ENCODE results near the gene LRP3.
A peak's percentile ranks its signal among the peaks of the same experiment; 100 is the strongest.
"Not testable (repeated sequence)": the region's sequence is repeated elsewhere in the genome, so short reads cannot be mapped to it uniquely, and the experiment has no call there.

The LRP3 gene, protein sequence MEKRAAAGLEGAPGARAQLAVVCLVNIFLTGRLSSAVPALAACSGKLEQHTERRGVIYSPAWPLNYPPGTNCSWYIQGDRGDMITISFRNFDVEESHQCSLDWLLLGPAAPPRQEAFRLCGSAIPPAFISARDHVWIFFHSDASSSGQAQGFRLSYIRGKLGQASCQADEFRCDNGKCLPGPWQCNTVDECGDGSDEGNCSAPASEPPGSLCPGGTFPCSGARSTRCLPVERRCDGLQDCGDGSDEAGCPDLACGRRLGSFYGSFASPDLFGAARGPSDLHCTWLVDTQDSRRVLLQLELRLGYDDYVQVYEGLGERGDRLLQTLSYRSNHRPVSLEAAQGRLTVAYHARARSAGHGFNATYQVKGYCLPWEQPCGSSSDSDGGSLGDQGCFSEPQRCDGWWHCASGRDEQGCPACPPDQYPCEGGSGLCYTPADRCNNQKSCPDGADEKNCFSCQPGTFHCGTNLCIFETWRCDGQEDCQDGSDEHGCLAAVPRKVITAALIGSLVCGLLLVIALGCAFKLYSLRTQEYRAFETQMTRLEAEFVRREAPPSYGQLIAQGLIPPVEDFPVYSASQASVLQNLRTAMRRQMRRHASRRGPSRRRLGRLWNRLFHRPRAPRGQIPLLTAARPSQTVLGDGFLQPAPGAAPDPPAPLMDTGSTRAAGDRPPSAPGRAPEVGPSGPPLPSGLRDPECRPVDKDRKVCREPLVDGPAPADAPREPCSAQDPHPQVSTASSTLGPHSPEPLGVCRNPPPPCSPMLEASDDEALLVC

DNA sequence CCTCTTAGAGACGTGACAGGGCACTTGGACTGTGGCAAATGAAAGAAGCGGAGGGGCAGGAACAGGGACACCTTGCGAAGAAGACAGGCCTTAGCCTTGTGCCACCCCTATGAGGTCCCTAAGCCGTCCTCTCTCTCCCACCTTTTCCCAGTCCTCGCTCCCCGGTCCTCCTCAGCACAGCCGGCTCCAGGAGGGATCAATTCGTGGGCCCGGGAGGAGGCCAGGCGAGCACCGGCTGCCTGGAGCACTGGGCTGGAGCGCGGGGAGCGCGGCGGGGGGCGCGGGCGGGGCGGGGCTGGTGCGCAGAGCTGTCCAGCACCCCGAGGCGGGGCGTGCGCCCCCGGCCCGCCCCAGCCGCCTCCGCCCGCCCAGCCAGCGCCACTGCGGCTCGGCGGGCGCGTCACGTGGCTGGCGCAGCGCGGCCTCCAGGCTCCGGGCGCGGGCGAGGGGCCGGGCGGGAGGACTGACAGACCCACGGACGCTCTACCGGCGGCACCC is at the start of gene LRP3:
LRP3 (plus strand) TSS at position 466 of the 498 bp plus-strand sequence. CDS start 456 bp downstream, outside the sequence.
- H3K9ac ChIP-seq (ENCODE audit: low read depth, low read length): no peak within 1 kb of the TSS
- peaks cover 17% of the 10 kb centered on the region for H3K27me3 ChIP-seq (ENCODE audit: control insufficient read depth, insufficient read depth, low read length)
- no peaks in the 10 kb centered on the region for H3K9me3 ChIP-seq (ENCODE audit: control insufficient read depth, insufficient read depth, low read length)
- peak within 1 kb of the TSS; percentile 51 for H3K4me3 ChIP-seq (ENCODE audit: low read depth, low read length)
- peaks cover 14% of the 10 kb centered on the region for H3K36me3 ChIP-seq (ENCODE audit: control insufficient read depth, insufficient read depth, low read length)
- 0 out of 2 replicates have a peak, but pooled peaks cover 3% of the 10 kb centered on the region for H3K4me1 ChIP-seq (ENCODE audit: control insufficient read depth, insufficient read depth, low read length)
- no peak within 1 kb of the TSS for H3K27ac ChIP-seq (ENCODE audit: low read depth, low read length)

DNA sequence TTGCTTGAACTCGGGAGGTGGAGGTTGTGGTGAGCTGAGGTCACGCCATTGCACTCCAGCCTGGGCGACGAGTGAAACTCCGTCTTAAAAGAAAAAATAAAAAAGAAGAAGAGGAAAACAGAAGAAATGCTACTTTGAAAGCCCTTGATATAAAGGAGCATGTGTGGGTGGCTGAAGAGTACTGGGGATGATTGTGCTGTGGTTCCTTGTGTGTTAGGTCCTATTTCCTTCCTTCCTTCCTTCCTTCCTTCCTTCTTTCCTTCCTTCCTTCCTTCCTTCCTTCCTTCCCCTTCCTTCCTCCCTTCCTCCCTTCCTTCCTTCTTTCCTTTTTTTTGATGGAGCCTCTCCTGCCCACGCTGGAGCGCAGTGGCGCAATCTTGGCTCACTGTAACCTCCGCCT is 47.9 kb upstream of the LRP3 start:
- H3K9me3 ChIP-seq (ENCODE audit: control insufficient read depth, insufficient read depth, low read length): no peaks in the 10 kb centered on the region
- H3K4me1 ChIP-seq (ENCODE audit: control insufficient read depth, insufficient read depth, low read length): no peaks in the 10 kb centered on the region
- H3K4me3 ChIP-seq (ENCODE audit: low read depth, low read length): no peak overlapping the region
- no peaks in the 10 kb centered on the region for H3K36me3 ChIP-seq (ENCODE audit: control insufficient read depth, insufficient read depth, low read length)
- H3K27ac ChIP-seq (ENCODE audit: low read depth, low read length): no peak overlapping the region
- no peak overlapping the region for H3K9ac ChIP-seq (ENCODE audit: low read depth, low read length)
- H3K27me3 ChIP-seq (ENCODE audit: control insufficient read depth, insufficient read depth, low read length): no peaks in the 10 kb centered on the region; the same call in 1 of the 2 replicates

DNA sequence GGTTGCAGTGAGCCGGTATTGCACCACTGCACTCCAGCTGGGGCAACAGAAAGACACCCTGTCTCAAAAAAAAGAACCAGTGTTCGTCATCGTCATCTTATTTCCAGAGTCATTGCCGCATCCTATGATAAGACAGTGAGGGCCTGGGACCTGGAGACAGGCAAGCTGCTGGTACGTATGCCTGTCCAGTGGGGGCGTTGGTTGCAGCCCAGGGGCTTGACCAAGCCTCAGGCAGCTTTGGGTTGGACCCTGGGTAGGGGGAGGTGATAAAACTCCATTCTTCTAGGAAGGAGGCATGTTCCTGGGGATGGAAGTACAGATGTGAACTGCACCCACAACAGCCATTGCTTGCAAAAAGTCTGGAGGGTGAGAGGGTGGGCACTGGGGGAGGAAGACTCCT is 46.6 kb upstream of the LRP3 start:
- no peaks in the 10 kb centered on the region for H3K36me3 ChIP-seq (ENCODE audit: control insufficient read depth, insufficient read depth, low read length)
- H3K4me1 ChIP-seq (ENCODE audit: control insufficient read depth, insufficient read depth, low read length): no peaks in the 10 kb centered on the region
- H3K27ac ChIP-seq (ENCODE audit: low read depth, low read length): no peak overlapping the region

DNA sequence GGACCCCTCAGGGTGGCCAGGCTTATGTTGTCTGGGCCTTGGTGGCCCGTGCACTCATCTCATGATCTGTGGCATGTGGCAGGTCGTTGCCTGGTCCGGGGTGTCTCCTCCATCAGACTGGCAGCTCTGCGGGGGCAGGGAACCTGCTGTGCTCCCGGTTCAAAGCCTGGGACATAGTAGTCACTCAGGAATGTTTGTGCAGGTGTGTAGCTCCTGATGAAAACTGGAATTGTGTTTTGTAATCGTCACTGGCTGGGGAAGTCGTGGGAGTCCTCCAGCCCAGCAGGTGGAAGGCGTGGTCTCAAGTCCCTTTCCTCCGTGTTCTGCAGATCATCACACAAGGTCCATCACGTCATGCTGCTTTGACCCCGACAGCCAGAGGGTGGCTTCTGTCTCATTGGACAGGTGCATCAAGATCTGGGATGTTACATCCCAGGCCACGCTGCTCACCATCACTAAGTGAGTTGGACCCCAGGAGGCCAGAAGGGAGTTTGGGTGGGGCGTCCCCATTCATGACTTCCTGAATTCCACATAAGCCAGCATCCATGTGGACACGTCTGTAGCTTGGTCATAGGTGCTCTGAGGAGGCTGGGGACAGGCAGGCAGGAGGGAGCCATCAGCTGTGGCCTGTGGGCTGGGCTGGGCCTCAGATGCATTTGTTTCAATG is 43.1 kb upstream of the LRP3 start:
- no peak overlapping the region for H3K27ac ChIP-seq (ENCODE audit: low read depth, low read length)
- no peaks in the 10 kb centered on the region for H3K27me3 ChIP-seq (ENCODE audit: control insufficient read depth, insufficient read depth, low read length)
- no peaks in the 10 kb centered on the region for H3K4me1 ChIP-seq (ENCODE audit: control insufficient read depth, insufficient read depth, low read length)
- H3K36me3 ChIP-seq (ENCODE audit: control insufficient read depth, insufficient read depth, low read length): no peaks in the 10 kb centered on the region
- H3K9me3 ChIP-seq (ENCODE audit: control insufficient read depth, insufficient read depth, low read length): no peaks in the 10 kb centered on the region
- no peak overlapping the region for H3K4me3 ChIP-seq (ENCODE audit: low read depth, low read length)
- H3K9ac ChIP-seq (ENCODE audit: low read depth, low read length): no peak overlapping the region

More for the DNA sequence above, 46.6 kb upstream of the LRP3 start:
- H3K4me3 ChIP-seq (ENCODE audit: low read depth, low read length): no peak overlapping the region
- no peak overlapping the region for H3K9ac ChIP-seq (ENCODE audit: low read depth, low read length)
- no peaks in the 10 kb centered on the region; the same call in 1 of the 2 replicates for H3K27me3 ChIP-seq (ENCODE audit: control insufficient read depth, insufficient read depth, low read length)
- no peaks in the 10 kb centered on the region for H3K9me3 ChIP-seq (ENCODE audit: control insufficient read depth, insufficient read depth, low read length)

DNA sequence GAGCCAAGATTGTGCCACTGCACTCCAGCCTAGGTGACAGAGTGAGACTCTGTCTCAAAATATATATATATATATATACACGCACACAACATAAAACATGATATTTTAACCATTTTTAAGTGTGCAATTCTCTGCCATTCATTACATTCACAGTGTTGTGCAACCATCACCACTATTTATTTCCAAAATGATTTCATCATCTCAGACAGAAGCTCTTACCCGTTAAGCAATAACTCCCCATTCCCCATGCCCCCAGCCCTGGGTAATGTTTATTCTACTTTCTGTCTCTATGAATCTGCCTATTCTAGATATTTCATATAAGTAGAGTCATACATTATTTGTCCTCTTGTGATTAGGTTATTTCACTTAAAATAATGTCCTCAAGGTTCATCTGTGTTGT is 42.0 kb upstream of the LRP3 start:
- no peaks in the 10 kb centered on the region for H3K9me3 ChIP-seq (ENCODE audit: control insufficient read depth, insufficient read depth, low read length)
- no peak overlapping the region for H3K4me3 ChIP-seq (ENCODE audit: low read depth, low read length)
- no peaks in the 10 kb centered on the region for H3K4me1 ChIP-seq (ENCODE audit: control insufficient read depth, insufficient read depth, low read length)
- no peak overlapping the region for H3K9ac ChIP-seq (ENCODE audit: low read depth, low read length)
- H3K27ac ChIP-seq (ENCODE audit: low read depth, low read length): no peak overlapping the region
- H3K36me3 ChIP-seq (ENCODE audit: control insufficient read depth, insufficient read depth, low read length): no peaks in the 10 kb centered on the region
- H3K27me3 ChIP-seq (ENCODE audit: control insufficient read depth, insufficient read depth, low read length): no peaks in the 10 kb centered on the region

DNA sequence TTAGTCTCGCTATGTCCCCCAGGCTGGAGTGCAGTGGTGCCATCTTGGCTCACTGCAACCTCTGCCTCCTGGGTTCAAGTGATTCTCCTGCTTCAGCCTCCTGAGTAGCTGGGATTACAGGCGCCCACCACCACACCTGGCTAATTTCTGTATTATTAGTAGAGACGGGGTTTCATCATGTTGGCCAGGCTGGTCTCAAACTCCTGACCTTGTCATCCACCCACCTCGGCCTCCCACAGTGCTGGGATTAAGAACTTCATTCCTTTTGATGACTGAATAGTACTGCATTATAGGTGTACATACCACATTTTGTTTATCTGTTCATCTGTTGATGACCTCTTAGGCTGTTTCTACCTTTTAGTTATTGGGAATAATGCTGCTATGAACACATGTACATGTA is 41.5 kb upstream of the LRP3 start:
- not testable (repeated sequence) for H3K27me3 ChIP-seq (ENCODE audit: control insufficient read depth, insufficient read depth, low read length); H3K4me1 ChIP-seq (ENCODE audit: control insufficient read depth, insufficient read depth, low read length); H3K27ac ChIP-seq (ENCODE audit: low read depth, low read length); H3K4me3 ChIP-seq (ENCODE audit: low read depth, low read length); H3K9ac ChIP-seq (ENCODE audit: low read depth, low read length); H3K36me3 ChIP-seq (ENCODE audit: control insufficient read depth, insufficient read depth, low read length); H3K9me3 ChIP-seq (ENCODE audit: control insufficient read depth, insufficient read depth, low read length)

DNA sequence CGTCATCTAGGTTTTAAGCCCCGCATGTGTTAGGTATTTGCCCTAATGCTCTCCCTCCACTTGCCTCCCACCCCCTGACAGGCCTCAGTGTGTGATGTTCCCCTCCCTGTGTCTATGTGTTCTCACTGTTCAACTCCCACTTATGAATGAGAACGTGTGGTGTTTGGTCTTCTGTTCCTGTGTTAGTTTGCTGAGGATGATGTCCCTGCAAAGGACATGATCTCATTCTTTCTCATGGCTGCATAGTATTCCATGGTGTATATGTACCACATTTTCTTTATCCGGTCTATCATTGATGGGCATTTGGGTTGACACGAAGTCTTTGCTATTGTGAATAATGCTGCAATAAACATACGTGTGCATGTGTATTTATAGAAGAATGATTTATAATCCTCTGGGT is 39.8 kb upstream of the LRP3 start:
- not testable (repeated sequence) for H3K4me3 ChIP-seq (ENCODE audit: low read depth, low read length); H3K9ac ChIP-seq (ENCODE audit: low read depth, low read length); H3K36me3 ChIP-seq (ENCODE audit: control insufficient read depth, insufficient read depth, low read length); H3K9me3 ChIP-seq (ENCODE audit: control insufficient read depth, insufficient read depth, low read length); H3K27me3 ChIP-seq (ENCODE audit: control insufficient read depth, insufficient read depth, low read length); H3K4me1 ChIP-seq (ENCODE audit: control insufficient read depth, insufficient read depth, low read length); H3K27ac ChIP-seq (ENCODE audit: low read depth, low read length)

DNA sequence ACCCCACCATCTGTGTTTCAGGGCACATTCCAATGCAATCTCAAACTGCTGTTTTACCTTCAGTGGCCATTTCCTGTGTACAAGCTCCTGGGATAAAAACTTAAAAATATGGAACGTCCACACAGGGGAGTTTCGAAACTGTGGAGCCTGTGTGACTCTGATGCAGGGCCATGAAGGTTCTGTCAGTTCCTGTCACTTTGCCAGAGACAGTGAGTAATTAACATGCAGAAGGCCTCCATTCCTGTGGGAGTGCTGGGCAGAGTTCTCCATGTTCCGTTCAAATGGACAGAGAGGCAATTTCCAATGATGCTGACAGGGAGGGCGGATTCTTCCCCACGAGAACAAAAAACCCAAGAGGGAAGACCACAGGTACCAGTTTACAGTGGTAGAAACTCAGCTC is 37.8 kb upstream of the LRP3 start:
- no peaks in the 10 kb centered on the region for H3K4me1 ChIP-seq (ENCODE audit: control insufficient read depth, insufficient read depth, low read length)
- no peak overlapping the region for H3K4me3 ChIP-seq (ENCODE audit: low read depth, low read length)
- no peaks in the 10 kb centered on the region for H3K27me3 ChIP-seq (ENCODE audit: control insufficient read depth, insufficient read depth, low read length)
- H3K27ac ChIP-seq (ENCODE audit: low read depth, low read length): no peak overlapping the region
- H3K9me3 ChIP-seq (ENCODE audit: control insufficient read depth, insufficient read depth, low read length): no peaks in the 10 kb centered on the region
- no peaks in the 10 kb centered on the region for H3K36me3 ChIP-seq (ENCODE audit: control insufficient read depth, insufficient read depth, low read length)
- no peak overlapping the region for H3K9ac ChIP-seq (ENCODE audit: low read depth, low read length)

DNA sequence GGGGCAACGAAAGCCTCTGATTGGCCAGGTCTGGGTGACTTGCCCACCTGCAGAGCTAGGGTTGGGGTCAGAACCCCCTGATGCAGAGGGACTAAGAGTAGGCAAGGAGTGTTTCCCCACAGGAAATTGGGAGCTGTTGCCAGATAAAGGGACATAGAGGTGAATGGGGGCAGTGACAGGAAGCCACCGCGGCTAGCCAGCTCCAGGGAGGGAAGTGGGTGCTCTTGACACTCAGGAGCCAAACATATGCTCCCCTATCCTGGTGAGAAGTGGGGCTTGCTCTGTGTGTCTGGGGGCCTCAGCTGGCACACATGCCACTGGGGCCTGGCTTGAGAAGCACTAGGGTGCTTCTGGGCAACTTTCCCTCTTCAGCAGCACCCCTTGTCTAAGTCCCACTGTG is 36.2 kb upstream of the LRP3 start:
- no peaks in the 10 kb centered on the region for H3K4me1 ChIP-seq (ENCODE audit: control insufficient read depth, insufficient read depth, low read length)
- H3K9ac ChIP-seq (ENCODE audit: low read depth, low read length): no peak overlapping the region
- H3K4me3 ChIP-seq (ENCODE audit: low read depth, low read length): no peak overlapping the region
- no peaks in the 10 kb centered on the region for H3K27me3 ChIP-seq (ENCODE audit: control insufficient read depth, insufficient read depth, low read length)
- H3K27ac ChIP-seq (ENCODE audit: low read depth, low read length): no peak overlapping the region
- no peaks in the 10 kb centered on the region for H3K9me3 ChIP-seq (ENCODE audit: control insufficient read depth, insufficient read depth, low read length)
- no peaks in the 10 kb centered on the region for H3K36me3 ChIP-seq (ENCODE audit: control insufficient read depth, insufficient read depth, low read length)

DNA sequence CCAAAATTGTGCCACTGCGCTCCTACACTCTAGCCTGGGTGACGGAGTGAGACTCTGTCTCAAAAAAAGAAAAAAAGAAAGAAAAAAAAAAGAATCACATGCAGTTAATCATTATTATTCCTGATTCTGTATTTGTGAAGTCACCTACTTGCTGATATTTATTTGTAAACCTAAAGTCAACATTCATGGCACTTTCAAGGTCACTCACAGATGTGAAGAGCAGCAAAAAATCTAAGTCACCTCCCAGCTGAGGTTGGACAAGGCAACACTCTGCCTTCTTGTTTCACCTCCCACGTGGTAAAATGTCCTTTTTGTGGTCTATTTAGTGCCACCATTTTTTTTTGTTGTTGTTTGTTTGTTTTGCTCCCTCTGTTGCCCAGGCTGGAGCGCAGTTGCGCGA is 35.8 kb upstream of the LRP3 start:
- no peak overlapping the region for H3K4me3 ChIP-seq (ENCODE audit: low read depth, low read length)
- no peak overlapping the region for H3K27ac ChIP-seq (ENCODE audit: low read depth, low read length)
- H3K9me3 ChIP-seq (ENCODE audit: control insufficient read depth, insufficient read depth, low read length): no peaks in the 10 kb centered on the region
- H3K27me3 ChIP-seq (ENCODE audit: control insufficient read depth, insufficient read depth, low read length): no peaks in the 10 kb centered on the region
- H3K4me1 ChIP-seq (ENCODE audit: control insufficient read depth, insufficient read depth, low read length): no peaks in the 10 kb centered on the region
- no peak overlapping the region for H3K9ac ChIP-seq (ENCODE audit: low read depth, low read length)
- no peaks in the 10 kb centered on the region for H3K36me3 ChIP-seq (ENCODE audit: control insufficient read depth, insufficient read depth, low read length)

DNA sequence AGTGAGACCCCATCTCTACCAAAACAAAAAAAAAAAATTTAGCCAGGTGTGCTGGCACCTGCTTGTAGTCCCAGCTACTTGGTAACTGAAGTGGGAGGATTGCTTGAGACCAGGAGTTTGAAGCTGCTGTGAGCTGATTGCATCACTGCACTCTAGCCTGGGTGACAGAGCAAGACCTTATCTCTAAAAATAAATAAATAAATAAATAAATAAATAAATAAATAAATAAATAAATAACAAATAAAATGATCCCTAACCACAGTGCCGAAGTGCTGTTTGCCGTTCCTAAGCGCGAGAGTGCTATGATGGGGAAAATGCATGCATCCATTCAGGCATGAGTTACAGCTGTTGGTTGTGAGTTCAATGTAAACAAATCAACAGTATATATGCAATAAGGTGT is 35.0 kb upstream of the LRP3 start:
- H3K36me3 ChIP-seq (ENCODE audit: control insufficient read depth, insufficient read depth, low read length): no peaks in the 10 kb centered on the region
- H3K9ac ChIP-seq (ENCODE audit: low read depth, low read length): no peak overlapping the region
- no peaks in the 10 kb centered on the region for H3K27me3 ChIP-seq (ENCODE audit: control insufficient read depth, insufficient read depth, low read length)
- no peak overlapping the region for H3K4me3 ChIP-seq (ENCODE audit: low read depth, low read length)
- H3K9me3 ChIP-seq (ENCODE audit: control insufficient read depth, insufficient read depth, low read length): no peaks in the 10 kb centered on the region
- H3K27ac ChIP-seq (ENCODE audit: low read depth, low read length): no peak overlapping the region
- H3K4me1 ChIP-seq (ENCODE audit: control insufficient read depth, insufficient read depth, low read length): no peaks in the 10 kb centered on the region
